SK-N-MC (cell line): ENCODE data around the gene ZMYND15.

Experiments used
- EZH2 ChIP-seq: fragments of 200-600 bp; sonication (generic); IDR thresholded peaks from one replicate; pipeline ENCODE4 v1.6.1; 2017; ENCODE audit warnings: antibody characterized with exemption
- POLR2AphosphoS5 ChIP-seq: IDR thresholded peaks from 2 replicates; pipeline ENCODE4 v1.6.1; 2012; ENCODE audit warnings: mild to moderate bottlenecking, low read depth, low read length, borderline replicate concordance

- no peak for TF ChIP-seq POLR2AphosphoS5
- no peak for TF ChIP-seq EZH2
Observed at GRCh38 chr17:4703330-4703691, 36.3 kb upstream of the ZMYND15 start.
